Fibroblast of mammary gland (primary cell): Measurements from ENCODE around the gene PPP3CA.

ENCODE experiments used
- DNase-seq: peaks from one replicate; pipeline ENCODE4 v3.0.0-alpha.2; 2010; ENCODE audit warnings: low read depth
- H3K4me3 ChIP-seq: 2 replicates; pipeline ENCODE4 v1.5.1; 2011; ENCODE audit warnings: low read depth, mild to moderate bottlenecking, low read length, moderate library complexity; ENCODE audit not compliant: control insufficient read depth
- TF ChIP-seq, protein P1 (sequence below): conservative IDR thresholded peaks from 2 replicates; pipeline ENCODE4 v1.5.1; 2011; ENCODE audit warnings: low read depth, low read length, inconsistent platforms; ENCODE audit not compliant: control insufficient read depth, insufficient read depth

The PPP3CA gene

DNA sequence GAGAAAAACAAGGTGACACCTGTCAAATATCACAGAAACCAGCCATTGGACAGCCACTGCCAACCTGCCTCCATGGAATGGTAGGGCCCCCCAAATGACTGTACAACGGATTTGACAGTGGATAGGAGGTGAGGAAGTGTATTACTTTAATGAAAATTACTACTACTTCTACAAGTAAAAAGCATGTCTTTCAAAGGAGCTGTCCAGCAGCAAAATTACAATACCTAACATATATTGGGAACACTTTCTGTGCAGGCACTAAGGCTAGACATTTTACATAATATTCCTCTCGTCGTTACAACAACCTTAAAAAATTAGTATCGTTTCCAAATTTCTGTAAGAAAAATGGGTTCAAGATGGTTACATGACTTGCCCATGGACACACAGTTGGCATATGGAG lies 14.9 kb downstream of the PPP3CA start:
- TF ChIP-seq, protein P1, sequence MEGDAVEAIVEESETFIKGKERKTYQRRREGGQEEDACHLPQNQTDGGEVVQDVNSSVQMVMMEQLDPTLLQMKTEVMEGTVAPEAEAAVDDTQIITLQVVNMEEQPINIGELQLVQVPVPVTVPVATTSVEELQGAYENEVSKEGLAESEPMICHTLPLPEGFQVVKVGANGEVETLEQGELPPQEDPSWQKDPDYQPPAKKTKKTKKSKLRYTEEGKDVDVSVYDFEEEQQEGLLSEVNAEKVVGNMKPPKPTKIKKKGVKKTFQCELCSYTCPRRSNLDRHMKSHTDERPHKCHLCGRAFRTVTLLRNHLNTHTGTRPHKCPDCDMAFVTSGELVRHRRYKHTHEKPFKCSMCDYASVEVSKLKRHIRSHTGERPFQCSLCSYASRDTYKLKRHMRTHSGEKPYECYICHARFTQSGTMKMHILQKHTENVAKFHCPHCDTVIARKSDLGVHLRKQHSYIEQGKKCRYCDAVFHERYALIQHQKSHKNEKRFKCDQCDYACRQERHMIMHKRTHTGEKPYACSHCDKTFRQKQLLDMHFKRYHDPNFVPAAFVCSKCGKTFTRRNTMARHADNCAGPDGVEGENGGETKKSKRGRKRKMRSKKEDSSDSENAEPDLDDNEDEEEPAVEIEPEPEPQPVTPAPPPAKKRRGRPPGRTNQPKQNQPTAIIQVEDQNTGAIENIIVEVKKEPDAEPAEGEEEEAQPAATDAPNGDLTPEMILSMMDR = no peak
- peak; percentile 14 for DNase-seq
- no peak overlapping the region for H3K4me3 ChIP-seq

DNA sequence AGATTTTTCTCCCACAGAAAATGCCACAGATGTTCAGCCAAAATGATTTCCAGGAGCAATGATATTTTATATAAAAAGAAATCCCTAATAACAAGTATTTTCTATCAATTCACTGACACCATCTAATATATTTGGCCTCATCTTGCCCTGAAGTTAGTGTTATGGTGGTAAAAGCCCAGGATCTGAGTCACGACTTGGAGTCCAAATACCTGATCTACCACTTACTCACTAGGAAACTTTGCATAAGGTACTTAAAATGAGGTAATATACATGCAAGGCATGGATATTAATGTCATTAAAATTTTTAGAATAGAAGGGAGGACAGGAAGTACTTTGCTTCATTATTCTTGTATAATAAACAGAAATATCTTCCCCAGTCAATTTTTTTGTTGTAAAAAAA lies 16.3 kb downstream of the PPP3CA start:
- TF ChIP-seq, protein P1 = no peak
- DNase-seq = no peak
- H3K4me3 ChIP-seq = no peak overlapping the region

DNA sequence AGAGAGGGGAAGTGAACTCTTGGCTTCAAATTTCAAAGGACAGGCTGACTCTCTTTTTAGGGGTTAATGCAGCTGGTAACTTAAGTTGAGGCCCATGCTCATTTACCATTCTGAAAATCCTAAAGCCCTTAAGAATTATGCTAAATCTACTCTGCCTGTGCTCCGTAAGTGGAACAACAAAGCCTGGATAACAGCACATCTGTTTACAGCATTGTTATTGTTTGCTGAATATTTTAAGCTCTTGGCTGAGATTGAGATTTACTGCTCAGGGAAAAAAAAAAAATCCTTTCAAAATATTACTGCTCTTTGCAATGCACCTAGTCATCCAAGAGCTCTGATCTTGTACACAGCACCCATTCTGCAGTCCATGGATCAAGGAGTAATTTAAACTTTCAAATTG lies 17.7 kb downstream of the PPP3CA start:
- TF ChIP-seq, protein P1 = no peak
- DNase-seq = no peak
- H3K4me3 ChIP-seq = no peak overlapping the region

- DNase-seq = no peak
- H3K4me3 ChIP-seq = no peak overlapping the region
- TF ChIP-seq, protein P1 = no peak
Observed at GRCh38 chr4:101328063-101328602, 19.2 kb downstream of the PPP3CA start.

DNA sequence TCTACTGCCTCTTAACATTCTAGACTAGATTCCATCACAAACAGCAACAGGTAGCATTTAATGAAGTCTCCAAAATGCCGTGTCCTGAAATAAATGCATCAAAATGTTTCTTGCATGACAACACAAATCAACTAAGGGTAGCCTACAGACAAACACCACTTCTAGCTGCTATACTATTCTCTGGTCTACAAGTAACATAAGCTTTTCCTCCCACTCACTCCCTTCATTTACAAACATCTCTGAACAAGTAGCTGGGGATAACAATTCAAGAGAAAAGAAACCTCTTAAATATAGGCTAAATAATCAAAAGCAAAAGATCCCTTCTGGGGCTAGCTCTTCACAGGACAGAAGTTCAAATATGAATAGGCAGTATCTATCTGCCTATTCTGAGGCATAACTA lies 20.8 kb downstream of the PPP3CA start:
- DNase-seq = no peak
- H3K4me3 ChIP-seq = no peak overlapping the region
- TF ChIP-seq, protein P1 = no peak

DNA sequence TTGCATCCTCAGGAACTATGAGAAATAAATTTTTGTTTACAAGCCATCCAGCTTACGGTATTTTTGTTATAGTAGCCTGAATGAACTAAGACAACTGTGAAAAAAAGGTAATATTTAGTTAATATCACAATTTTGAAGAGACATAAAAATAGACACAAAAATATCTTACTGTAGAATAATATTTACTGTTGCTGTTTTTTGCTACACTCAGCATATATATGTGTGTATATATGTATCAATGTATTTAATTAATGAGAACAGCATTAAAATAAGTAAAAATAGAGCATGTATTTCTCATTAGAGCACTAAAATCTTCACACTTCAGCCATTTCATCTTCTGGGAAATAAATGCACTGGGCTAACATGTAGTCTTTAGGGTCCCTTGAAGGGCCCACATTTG lies 24.6 kb downstream of the PPP3CA start:
- no peak overlapping the region for H3K4me3 ChIP-seq
- DNase-seq = no peak
- TF ChIP-seq, protein P1 = no peak
